Osteoblast (primary cell): Measurements from ENCODE around the gene RASD1. TPM values are rescaled to one million over a fixed set of nuclear protein-coding genes. Genes with fewer than 3 reads are reported as not detected.

Experiments used
- DNase-seq: peaks from one replicate; pipeline ENCODE4 v3.0.0; 2011; ENCODE audit warnings: low spot score, mixed read lengths; ENCODE audit not compliant: insufficient read length; ENCODE audit errors: missing footprints
- H2AFZ ChIP-seq: 2 replicates; pipeline ENCODE4 v1.6.0; 2011; ENCODE audit warnings: mild to moderate bottlenecking, low read length
- H3K27ac ChIP-seq: 2 replicates; pipeline ENCODE4 v1.5.1; 2011; ENCODE audit warnings: mild to moderate bottlenecking, low read depth, low read length, moderate library complexity
- H3K27me3 ChIP-seq: 2 replicates; pipeline ENCODE4 v1.6.0; 2012; ENCODE audit warnings: mild to moderate bottlenecking, control low read depth, inconsistent platforms, low read length, moderate library complexity; ENCODE audit not compliant: insufficient read depth
- H3K36me3 ChIP-seq: 2 replicates; pipeline ENCODE4 v1.5.1; 2011; ENCODE audit warnings: mild to moderate bottlenecking, low read length, control low read depth, moderate library complexity; ENCODE audit not compliant: insufficient read depth
- H3K4me1 ChIP-seq: 2 replicates; pipeline ENCODE4 v1.5.1; 2011; ENCODE audit warnings: mild to moderate bottlenecking, low read length, control low read depth, moderate library complexity; ENCODE audit not compliant: insufficient read depth
- H3K4me2 ChIP-seq: 2 replicates; pipeline ENCODE4 v1.6.0; 2011; ENCODE audit warnings: mild to moderate bottlenecking, low read length; ENCODE audit not compliant: insufficient read depth
- H3K4me3 ChIP-seq: fragments of 200-600 bp; sonication (generic); 3 replicates; pipeline ENCODE4 v1.5.1; 2012; ENCODE audit warnings: mild to moderate bottlenecking, low read length, inconsistent platforms; ENCODE audit not compliant: insufficient read depth
- H3K79me2 ChIP-seq: 2 replicates; pipeline ENCODE4 v1.6.0; 2012; ENCODE audit warnings: mild to moderate bottlenecking, low read length, control low read depth, inconsistent platforms; ENCODE audit not compliant: insufficient read depth
- H3K9me3 ChIP-seq: 2 replicates; pipeline ENCODE4 v1.5.1; 2011; ENCODE audit warnings: low read depth, low read length, control low read depth
- H4K20me1 ChIP-seq: 2 replicates; pipeline ENCODE4 v1.6.0; 2012; ENCODE audit warnings: mild to moderate bottlenecking, low read length, control low read depth; ENCODE audit not compliant: insufficient read depth
- total RNA-seq: library from RNA; depleted of rRNA; stranded (reverse); fragments of >200 nt; gene quantifications from 2 replicates; pipeline ENCODE4 v1.2.3, GENCODE V29; 2012
- TF ChIP-seq, protein P1 (sequence below): IDR thresholded peaks from 2 replicates; pipeline ENCODE4 v1.5.1; 2011; ENCODE audit warnings: mild to moderate bottlenecking, low read depth, low read length, moderate library complexity; ENCODE audit errors: extremely low read depth

The RASD1 gene, protein sequence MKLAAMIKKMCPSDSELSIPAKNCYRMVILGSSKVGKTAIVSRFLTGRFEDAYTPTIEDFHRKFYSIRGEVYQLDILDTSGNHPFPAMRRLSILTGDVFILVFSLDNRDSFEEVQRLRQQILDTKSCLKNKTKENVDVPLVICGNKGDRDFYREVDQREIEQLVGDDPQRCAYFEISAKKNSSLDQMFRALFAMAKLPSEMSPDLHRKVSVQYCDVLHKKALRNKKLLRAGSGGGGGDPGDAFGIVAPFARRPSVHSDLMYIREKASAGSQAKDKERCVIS
- total RNA-seq, result 13.8 and 14.7 TPM in 2 replicates

- peak within 1 kb of the TSS; percentile 79 for H3K4me3 ChIP-seq
- no peaks in the 10 kb centered on the region for H3K9me3 ChIP-seq
- H4K20me1 ChIP-seq, result no peaks in the 10 kb centered on the region
- H2AFZ ChIP-seq, result peak within 1 kb of the TSS; percentile 83
- H3K27me3 ChIP-seq, result peaks cover 3% of the 10 kb centered on the region
- peaks cover 12% of the 10 kb centered on the region for H3K4me1 ChIP-seq
- TF ChIP-seq, protein P1, sequence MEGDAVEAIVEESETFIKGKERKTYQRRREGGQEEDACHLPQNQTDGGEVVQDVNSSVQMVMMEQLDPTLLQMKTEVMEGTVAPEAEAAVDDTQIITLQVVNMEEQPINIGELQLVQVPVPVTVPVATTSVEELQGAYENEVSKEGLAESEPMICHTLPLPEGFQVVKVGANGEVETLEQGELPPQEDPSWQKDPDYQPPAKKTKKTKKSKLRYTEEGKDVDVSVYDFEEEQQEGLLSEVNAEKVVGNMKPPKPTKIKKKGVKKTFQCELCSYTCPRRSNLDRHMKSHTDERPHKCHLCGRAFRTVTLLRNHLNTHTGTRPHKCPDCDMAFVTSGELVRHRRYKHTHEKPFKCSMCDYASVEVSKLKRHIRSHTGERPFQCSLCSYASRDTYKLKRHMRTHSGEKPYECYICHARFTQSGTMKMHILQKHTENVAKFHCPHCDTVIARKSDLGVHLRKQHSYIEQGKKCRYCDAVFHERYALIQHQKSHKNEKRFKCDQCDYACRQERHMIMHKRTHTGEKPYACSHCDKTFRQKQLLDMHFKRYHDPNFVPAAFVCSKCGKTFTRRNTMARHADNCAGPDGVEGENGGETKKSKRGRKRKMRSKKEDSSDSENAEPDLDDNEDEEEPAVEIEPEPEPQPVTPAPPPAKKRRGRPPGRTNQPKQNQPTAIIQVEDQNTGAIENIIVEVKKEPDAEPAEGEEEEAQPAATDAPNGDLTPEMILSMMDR, result peak; percentile 64
- peak; percentile 100 for DNase-seq
- peak within 1 kb of the TSS; percentile 95 for H3K4me2 ChIP-seq
- H3K79me2 ChIP-seq, result no peaks in the 10 kb centered on the region
- peaks cover 2% of the 10 kb centered on the region for H3K36me3 ChIP-seq
- H3K27ac ChIP-seq, result peak within 1 kb of the TSS; percentile 72
Observed at GRCh38 chr17:17496189-17497064, at the start of gene RASD1. Gene RASD1 (minus strand): TSS chr17:17496395. CDS start chr17:17496181, 214 bp downstream.

GRCh38 chr17:17545984-17546383 lies 49.8 kb upstream of the RASD1 start:
- H3K4me3 ChIP-seq, result no peak overlapping the region
- H3K4me2 ChIP-seq, result peak overlapping the region; percentile 25
- no peaks in the 10 kb centered on the region for H3K36me3 ChIP-seq
- H3K4me1 ChIP-seq, result peaks cover 12% of the 10 kb centered on the region
- H3K79me2 ChIP-seq, result no peaks in the 10 kb centered on the region
- no peak overlapping the region for H3K27ac ChIP-seq
- no peaks in the 10 kb centered on the region for H3K9me3 ChIP-seq
- no peaks in the 10 kb centered on the region for H3K27me3 ChIP-seq
- no peak for DNase-seq
- no peak overlapping the region for H2AFZ ChIP-seq
- TF ChIP-seq, protein P1, result no peak
- peaks cover 14% of the 10 kb centered on the region for H4K20me1 ChIP-seq

DNA sequence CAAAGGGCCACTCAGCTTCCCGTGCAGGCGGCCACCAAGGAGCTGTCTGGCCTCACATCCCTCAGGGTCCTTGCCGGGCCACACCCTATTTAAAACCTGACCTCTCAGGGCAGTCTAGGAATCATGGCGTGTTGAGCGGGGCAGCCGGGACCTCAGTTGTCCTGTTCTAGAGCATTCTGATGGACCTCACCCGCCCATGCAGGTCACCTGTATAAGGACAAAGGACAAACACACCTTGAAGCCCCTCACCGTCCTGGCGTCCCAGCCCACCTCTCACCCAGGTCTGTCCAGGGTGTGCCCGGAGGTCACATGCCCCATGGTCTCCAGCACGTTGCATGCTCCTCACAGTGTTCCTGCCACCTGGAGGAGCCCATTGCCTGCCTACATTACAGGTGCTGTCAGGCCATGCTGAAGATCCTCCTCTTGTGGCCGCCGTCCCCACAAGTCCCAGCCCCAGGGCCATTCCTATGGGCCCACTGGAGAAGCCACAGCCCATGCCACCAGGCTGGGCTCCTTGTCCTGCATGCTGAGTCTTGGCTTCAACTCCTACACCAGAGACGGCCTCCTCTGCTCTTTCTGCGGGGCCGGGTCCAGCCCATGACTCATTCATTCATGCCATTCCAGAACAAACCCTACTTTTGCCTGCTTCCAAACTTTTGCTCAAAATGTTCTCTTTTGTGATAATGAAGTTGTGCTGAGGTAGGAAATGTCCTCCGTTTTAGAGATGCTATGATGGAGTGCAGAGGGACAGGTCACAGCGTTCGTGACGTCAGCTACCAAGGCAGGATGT lies 49.0 kb upstream of the RASD1 start:
- Histone ChIP-seq H3K27ac (no peak overlapping the region), H3K4me2 (peak overlapping the region; percentile 25)
- DNase-seq, result peak; percentile 98

More for the DNA sequence above, 49.0 kb upstream of the RASD1 start:
- H2AFZ ChIP-seq, result peak overlapping the region; percentile 2
- peaks cover 14% of the 10 kb centered on the region for H4K20me1 ChIP-seq
- no peaks in the 10 kb centered on the region for H3K9me3 ChIP-seq
- peaks cover 12% of the 10 kb centered on the region for H3K4me1 ChIP-seq
- H3K4me3 ChIP-seq, result no peak overlapping the region
- no peaks in the 10 kb centered on the region for H3K79me2 ChIP-seq
- no peaks in the 10 kb centered on the region for H3K27me3 ChIP-seq
- TF ChIP-seq, protein P1, result no peak
- no peaks in the 10 kb centered on the region for H3K36me3 ChIP-seq
